H1 (cell line): Measurements from ENCODE around the gene KLHL28. TPM values are rescaled to one million over a fixed set of nuclear protein-coding genes. Genes with fewer than 3 reads are reported as not detected.
A peak's percentile ranks its signal among the peaks of the same experiment; 100 is the strongest.

Experiments
- BACH1 ChIP-seq: IDR thresholded peaks from 2 replicates; pipeline ENCODE4 v1.6.1; 2012; ENCODE audit warnings: low read length, improper control_type of control experiment
- SIX5 ChIP-seq: IDR thresholded peaks from 2 replicates; pipeline ENCODE4 v1.6.1; 2011; ENCODE audit warnings: mild to moderate bottlenecking, low read depth, low read length
- polyA plus RNA-seq, 7 experiments: library from polyadenylated mRNA; depleted of rRNA in 3 of 7; stranded (reverse) in 5 of 7; unstranded in 2 of 7; fragments of >200 nt in 5 of 7; fragments of 200-250 nt in 2 of 7; gene quantifications; 1 replicate in 5 of 7; 2 replicates in 1 of 7; 4 replicates in 1 of 7; pipeline versions ENCODE4 v1.2.1 to v1.2.3, GENCODE V29; 2011 to 2013; ENCODE audit warnings: missing spikeins in 2 of 7, mixed read lengths in 2 of 7
- total RNA-seq: library from RNA; stranded (reverse); fragmentation: NEBNext Ultra II Directional; extraction: Animal tissue kit (Norgen Biotek cat#: 25700); gene quantifications from 2 replicates; pipeline ENCODE4 v1.2.1, GENCODE V29; 2021

Gene KLHL28
- total and polyA plus RNA-seq, 2 of the 8 experiments (the other 6 are each of a cell fraction or from before 2014, with no cell fraction given) = 3.3 to 10.5 TPM

DNA sequence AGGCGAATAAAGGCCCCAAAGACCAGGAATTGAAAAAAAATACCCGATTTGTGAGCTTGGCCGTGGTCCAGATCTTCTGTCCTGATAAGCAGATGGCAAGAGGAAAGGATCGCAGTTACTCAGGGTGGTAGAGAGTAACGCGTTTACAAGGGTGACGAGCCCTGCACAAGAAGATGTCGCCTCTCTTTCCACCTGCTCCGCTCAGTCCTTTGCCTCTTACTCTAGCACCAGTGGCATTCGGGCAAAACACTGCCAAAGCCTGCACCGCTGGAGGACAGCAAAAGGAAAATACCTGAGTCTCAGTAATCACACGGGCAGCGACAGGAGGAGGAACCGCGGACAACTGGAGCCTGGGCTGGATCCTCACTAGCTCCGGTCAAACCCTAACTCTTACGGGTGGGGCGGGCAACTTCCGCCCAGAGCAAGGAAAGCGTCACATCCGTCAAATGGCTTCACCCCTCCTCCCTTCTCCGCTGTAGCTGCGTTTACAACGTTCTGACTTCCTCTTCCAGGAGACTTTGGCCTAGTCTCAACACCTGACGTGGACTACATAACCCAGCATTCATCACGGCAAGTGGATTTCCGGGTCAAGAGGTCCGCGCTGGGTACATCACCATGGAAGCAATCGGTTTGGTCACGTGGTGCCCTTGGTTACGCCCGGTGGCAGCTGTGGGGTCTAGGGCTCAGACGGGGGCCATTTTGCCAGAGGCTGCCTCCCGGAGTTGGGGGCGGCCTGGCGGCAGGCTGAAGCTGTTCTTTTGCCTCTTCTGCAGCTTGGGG lies at the start of gene KLHL28, which contains the start of gene TOGARAM1 (continued):
- TF ChIP-seq SIX5 (peak; percentile 83), BACH1 (no peak)
